GM12878 (cell line): ENCODE data around the gene PPP1R13L. TPM values are rescaled to one million over a fixed set of nuclear protein-coding genes. Genes with fewer than 3 reads are reported as not detected.

Experiments used
- ATAC-seq: fragments of 200-7000 bp; cut with Tn5 transposase; 3 replicates; pipeline ENCODE4 v1.9.1; 2020; ENCODE audit warnings: mild to moderate bottlenecking, moderate library complexity
- BruUV-seq: library from RNA; stranded (reverse); fragments of 400-500 nt; replicated peaks from 2 replicates; lab custom pipeline; 2021; lab: Mats Ljungman, UMichigan
- CTCF ChIA-PET: fragments of 300-600 bp; sonication (Branson Sonifier 250); formaldehyde crosslinking; extraction: SDS; loops from one replicate; lab custom pipeline; 2021; ENCODE audit warnings: inconsistent platforms; lab: Yijun Ruan, JAX
- POLR2A ChIA-PET: fragments of 350-600 bp; formaldehyde crosslinking; extraction: SDS; loops from one replicate; lab custom pipeline; 2021; ENCODE audit warnings: inconsistent platforms; lab: Charles Lee
- RAD21 ChIA-PET: fragments of 300-600 bp; sonication (Branson Sonifier 250); formaldehyde crosslinking; loops from one replicate; lab custom pipeline; 2023; ENCODE audit warnings: antibody characterized with exemption; ENCODE audit not compliant: unreplicated experiment; lab: Charles Lee
- SMC1A ChIA-PET: fragments of 300-600 bp; sonication (Branson Sonifier 250); formaldehyde crosslinking; loops from one replicate; lab custom pipeline; 2023; ENCODE audit not compliant: unreplicated experiment, uncharacterized antibody; lab: Charles Lee
- DNase-seq: peaks from one replicate; pipeline ENCODE4 v3.0.0-alpha.2; 2011; ENCODE audit warnings: low read depth, low spot score
- FAIRE-seq: peaks from 3 replicates; lab custom pipeline; 2011; peaks lifted over from hg19 to GRCh38; lab: Jason Lieb, UNC
- H2AFZ ChIP-seq: 2 replicates; pipeline ENCODE4 v1.6.0; 2011; ENCODE audit warnings: low read depth, low read length, control low read depth; ENCODE audit not compliant: control insufficient read depth
- H3K27ac ChIP-seq: 2 replicates; pipeline ENCODE4 v1.5.1; 2011; ENCODE audit warnings: control low read depth; ENCODE audit not compliant: control insufficient read depth, insufficient read depth
- H3K27me3 ChIP-seq, 2 experiments: replicated peaks in 1 of 2; 2 replicates each; pipeline versions ENCODE4 v1.6.0 to v1.6.1; 2011; ENCODE audit warnings: low read length in 1 of 2; ENCODE audit not compliant: control insufficient read depth in 2 of 2, insufficient read depth in 2 of 2
- H3K36me3 ChIP-seq, 2 experiments: 2 replicates each; pipeline ENCODE4 v1.5.1; 2011; ENCODE audit warnings: low read length in 1 of 2; ENCODE audit not compliant: control insufficient read depth in 2 of 2, insufficient read depth in 2 of 2
- H3K4me1 ChIP-seq: 2 replicates; pipeline ENCODE4 v1.6.1; 2011; ENCODE audit warnings: mild to moderate bottlenecking, low read length, moderate library complexity, mixed read lengths; ENCODE audit not compliant: control insufficient read depth, insufficient read depth
- H3K4me2 ChIP-seq: 2 replicates; pipeline ENCODE4 v1.6.0; 2011; ENCODE audit warnings: control low read depth; ENCODE audit not compliant: control insufficient read depth, insufficient read depth
- H3K4me3 ChIP-seq: fragments of 200-600 bp; sonication (generic); 2 replicates; pipeline ENCODE4 v1.5.1; 2016
- H3K79me2 ChIP-seq: 2 replicates; pipeline ENCODE4 v1.6.0; 2011; ENCODE audit warnings: low read length; ENCODE audit not compliant: control insufficient read depth, insufficient read depth
- H3K9ac ChIP-seq: 2 replicates; pipeline ENCODE4 v1.8.0; 2011; ENCODE audit warnings: low read length, control low read depth, mixed read lengths; ENCODE audit not compliant: control insufficient read depth, insufficient read depth
- H3K9me3 ChIP-seq: replicated peaks from 3 replicates; pipeline ENCODE4 v1.5.1; 2011; ENCODE audit warnings: mild to moderate bottlenecking, low read length; ENCODE audit not compliant: control insufficient read depth, insufficient read depth
- H4K20me1 ChIP-seq: 2 replicates; pipeline ENCODE4 v1.6.0; 2011; ENCODE audit not compliant: control insufficient read depth, insufficient read depth
- EZH2 ChIP-seq: IDR thresholded peaks from 2 replicates; pipeline ENCODE4 v1.6.1; 2012; ENCODE audit warnings: low read depth, mild to moderate bottlenecking, control low read depth, inconsistent platforms, low read length, borderline replicate concordance; ENCODE audit not compliant: control insufficient read depth
- HDAC2 ChIP-seq: fragments of 200-600 bp; sonication (generic); IDR thresholded peaks from 2 replicates; pipeline ENCODE4 v1.6.1; 2017
- MYB ChIP-seq: fragments of 150-350 bp; IDR thresholded peaks from 2 replicates; pipeline ENCODE4 v1.6.1; 2014; ENCODE audit warnings: mild to moderate bottlenecking, low read depth, low read length, borderline replicate concordance
- MYC ChIP-seq: IDR thresholded peaks from 2 replicates; pipeline ENCODE4 v1.6.1; 2011; ENCODE audit warnings: mild to moderate bottlenecking, low read length, moderate library complexity, inconsistent platforms; ENCODE audit not compliant: insufficient read depth, insufficient replicate concordance, insufficient read length, severe bottlenecking
- PAX8 ChIP-seq: fragments of 450-650 bp; IDR thresholded peaks from 2 replicates; pipeline ENCODE4 v1.6.1; 2017; ENCODE audit warnings: mild to moderate bottlenecking, moderate library complexity
- PRDM15 ChIP-seq: fragments of 450-650 bp; formaldehyde crosslinking; IDR thresholded peaks from 2 replicates; pipeline ENCODE4 v1.4.0; 2020; ENCODE audit warnings: mild to moderate bottlenecking, moderate library complexity
- ZNF384 ChIP-seq: IDR thresholded peaks from 2 replicates; pipeline ENCODE4 v1.6.1; 2012; ENCODE audit warnings: low read depth, mild to moderate bottlenecking, low read length, improper control_type of control experiment, borderline replicate concordance
- WGBS: methylation state at CpG from one replicate; pipeline ENCODE4 v1.1.6; 2016; ENCODE audit warnings: low lambda C conversion rate; ENCODE audit not compliant: insufficient replicate concordance, insufficient coverage; ENCODE audit errors: missing lambda C conversion rate; 5-methylcytosine and 5-hydroxymethylcytosine counted together
- in situ Hi-C: fragments of 300-500 bp; cut with MboI; formaldehyde crosslinking; loops from 9 replicates; pipeline ENCODE4 v1.14.3; 2018; ENCODE audit warnings: mixed read lengths
- intact Hi-C: fragments of 100-400 bp; cut with micrococcal nuclease; formaldehyde crosslinking; loops from one replicate; pipeline ENCODE4 v1.14.2; 2022; ENCODE audit not compliant: unreplicated experiment
- polyA plus RNA-seq, 11 experiments: library from polyadenylated mRNA; depleted of rRNA in 4 of 11; unstranded in 6 of 11; stranded (reverse) in 5 of 11; fragments of >200 nt; fragmentation: Nextera tagmentation in 4 of 11; fragmentation: Illumina TruSeq in 1 of 11; extraction: Ambion mirVana in 4 of 11; extraction: Trizol in 1 of 11; gene quantifications; 1 replicate in 1 of 11; 2 replicates in 10 of 11; pipeline versions ENCODE4 v1.2.1 to v1.2.3, GENCODE V29; 2011 to 2016; ENCODE audit warnings: inconsistent platforms in 2 of 11, missing spikeins in 2 of 11, low read depth in 1 of 11
- total RNA-seq, 4 experiments: library from RNA; depleted of rRNA in 3 of 4; stranded (reverse); fragments of >200 nt in 3 of 4; fragmentation: Illumina TruSeq in 1 of 4; extraction: Trizol in 1 of 4; gene quantifications; 2 replicates each; pipeline versions ENCODE4 v1.2.1 to v1.2.3, GENCODE V29; 2013 to 2021

PPP1R13L gene
- total and polyA plus RNA-seq, 10 of the 15 experiments (the other 5 are each of a cell fraction or from before 2014, with no cell fraction given): 0.40 to 10.0 (median 2.5) TPM

DNA sequence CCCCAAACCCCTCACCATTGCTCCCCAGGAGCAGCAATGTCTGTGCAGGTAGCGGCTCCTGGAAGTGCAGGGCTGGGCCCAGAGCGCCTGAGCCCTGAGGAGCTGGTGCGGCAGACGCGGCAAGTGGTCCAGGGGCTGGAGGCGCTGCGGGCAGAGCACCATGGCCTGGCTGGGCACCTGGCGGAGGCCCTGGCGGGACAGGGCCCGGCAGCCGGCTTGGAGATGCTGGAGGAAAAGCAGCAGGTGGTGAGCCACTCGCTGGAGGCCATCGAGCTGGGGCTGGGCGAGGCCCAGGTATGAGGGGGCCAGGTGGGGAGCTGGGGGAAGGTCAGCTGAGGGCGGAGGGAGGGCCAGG is 59.4 kb downstream of the PPP1R13L start:
- H3K27me3 ChIP-seq: 0 out of 4 replicates have a peak, but pooled peaks cover 0 to 1% of the 10 kb centered on the region in 2 experiments
- no peaks in the 10 kb centered on the region for H3K79me2 ChIP-seq
- no peaks in the 10 kb centered on the region for H3K36me3 ChIP-seq
- H3K4me3 ChIP-seq: no peak overlapping the region
- H2AFZ ChIP-seq: no peak overlapping the region
- no peaks in the 10 kb centered on the region for H3K9me3 ChIP-seq
- CTCF ChIA-PET: interaction anchor here (0.5 kb wide), 1 partner anchor 613 kb away, joined by 3 read pairs; no protein-coding TSS in a partner anchor
- H3K9ac ChIP-seq: no peak overlapping the region
- no TSS peak for BruUV-seq
- in situ Hi-C loops: no loop called here
- POLR2A ChIA-PET: no interaction called here
- FAIRE-seq (no peak), DNase-seq (no peak), ATAC-seq (no peak)
- WGBS: 76% methylated on average over 15 of the region's 15 CpGs
- intact Hi-C loops: no loop called here
- no peak for TF ChIP-seq EZH2
- TF ChIP-seq MYB: no peak
- TF ChIP-seq ZNF384: no peak
- no peak for TF ChIP-seq MYC
- TF ChIP-seq PRDM15 (CRISPR knock-in tag): no peak
- TF ChIP-seq PAX8: no peak
- TF ChIP-seq HDAC2: no peak
- TF ChIP-seq, all 136 proteins: peak for 0
- Histone ChIP-seq H3K4me2 (no peak overlapping the region), H4K20me1 (no peaks in the 10 kb centered on the region), H3K4me1 (0 out of 2 replicates have a peak, but pooled peaks cover under 1% of the 10 kb centered on the region), H3K27ac (no peak overlapping the region)
- RAD21 ChIA-PET: no interaction called here
- SMC1A ChIA-PET: no interaction called here
